Esophagus muscularis mucosa (tissue), 4 donors: ENCODE data around the gene ITGAD. TPM values are rescaled to one million over a fixed set of nuclear protein-coding genes. Genes with fewer than 3 reads are reported as not detected.
"Not testable (repeated sequence)": the region's sequence is repeated elsewhere in the genome, so short reads cannot be mapped to it uniquely, and the experiment has no call there.

Experiments
- DNase-seq: peaks from one replicate; pipeline ENCODE4 v3.0.0-alpha.2; 2017; ENCODE audit errors: extremely low spot score
- H3K27ac ChIP-seq, 4 donors: fragments of 200-600 bp; sonication (generic); replicated peaks in 1 of 4; 1 replicate in 3 of 4; 2 replicates in 1 of 4; pipeline ENCODE4 v1.5.1; 2016 to 2019; ENCODE audit warnings: mild to moderate bottlenecking in 1 of 4
- H3K27me3 ChIP-seq, 4 donors: fragments of 200-600 bp; sonication (generic); one replicate each; pipeline versions ENCODE4 v1.5.1 to v1.6.0; 2016 to 2019
- H3K36me3 ChIP-seq, 4 donors: fragments of 200-600 bp; sonication (generic); one replicate each; pipeline ENCODE4 v1.5.1; 2016 to 2019
- H3K4me1 ChIP-seq, 4 donors: fragments of 200-600 bp; sonication (generic); one replicate each; pipeline ENCODE4 v1.5.1; 2016 to 2019
- H3K4me3 ChIP-seq, 4 donors: fragments of 200-600 bp; sonication (generic); 1 replicate in 2 of 4; 2 replicates in 2 of 4; pipeline ENCODE4 v1.5.1; 2016 to 2019; ENCODE audit warnings: mild to moderate bottlenecking in 4 of 4, moderate library complexity in 1 of 4
- H3K9me3 ChIP-seq, 4 donors: fragments of 200-600 bp; sonication (generic); 1 replicate in 3 of 4; 2 replicates in 1 of 4; pipeline ENCODE4 v1.5.1; 2016 to 2019
- CTCF ChIP-seq, 3 experiments: fragments of 200-600 bp in 2 of 3; fragments of 450-650 bp in 1 of 3; sonication (generic) in 2 of 3; IDR thresholded peaks; one replicate each; pipeline ENCODE4 v1.5.1; 2017 to 2019; ENCODE audit warnings: antibody characterized with exemption in 3 of 3, mild to moderate bottlenecking in 2 of 3, moderate library complexity in 1 of 3
- EP300 ChIP-seq: sonication (generic); formaldehyde crosslinking; IDR thresholded peaks from one replicate; pipeline ENCODE4 v1.6.1; 2017; ENCODE audit warnings: antibody characterized with exemption
- POLR2A ChIP-seq: fragments of 450-650 bp; IDR thresholded peaks from one replicate; pipeline ENCODE4 v1.6.1; 2017; ENCODE audit warnings: antibody characterized with exemption, moderate library complexity, mild to moderate bottlenecking, low read depth
- POLR2AphosphoS5 ChIP-seq, 2 donors: sonication (generic); formaldehyde crosslinking; IDR thresholded peaks; one replicate each; pipeline ENCODE4 v1.6.1; 2017; ENCODE audit warnings: antibody characterized with exemption in 2 of 2
- WGBS: methylation state at CpG from one replicate; pipeline ENCODE4 v1.1.5; 2018; 5-methylcytosine and 5-hydroxymethylcytosine counted together
- intact Hi-C: fragments of 100-400 bp; cut with DNase I; formaldehyde crosslinking; loops from one replicate; pipeline ENCODE4 v1.15.1; 2023
- total RNA-seq, 4 donors: library from RNA; depleted of rRNA; stranded (reverse); fragments of >200 nt; gene quantifications; one replicate each; pipeline versions ENCODE4 v1.1.0 to v1.2.1, GENCODE V29; 2016

The ITGAD gene
- total RNA-seq, 4 donors from 2014 or later: 0.50 TPM; not detected in 3

DNA sequence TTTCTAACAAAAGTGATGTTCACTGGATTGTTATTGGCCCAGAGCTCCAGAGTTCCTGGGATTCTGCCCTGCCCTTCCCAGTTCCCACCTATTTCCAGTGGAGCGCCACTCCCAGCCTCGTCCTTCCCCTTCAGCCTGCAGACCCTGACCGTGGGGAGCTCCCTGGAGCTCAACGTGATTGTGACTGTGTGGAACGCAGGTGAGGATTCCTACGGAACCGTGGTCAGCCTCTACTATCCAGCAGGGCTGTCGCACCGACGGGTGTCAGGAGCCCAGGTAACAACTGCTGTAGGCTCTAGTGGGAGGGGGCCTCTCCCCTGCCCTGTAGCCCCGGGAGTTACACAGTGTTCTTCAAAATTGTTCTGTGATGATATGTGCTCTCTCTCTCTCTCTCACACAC is 23.2 kb downstream of the ITGAD start:
- WGBS: 82% methylated on average over 11 of the region's 11 CpGs
- no peak for TF ChIP-seq POLR2AphosphoS5 (IDR thresholded peaks at IDR 0.05)
- TF ChIP-seq CTCF (IDR thresholded peaks at IDR 0.05): no peak
- no peak for TF ChIP-seq POLR2A
- no peak for TF ChIP-seq EP300
- Histone ChIP-seq H3K4me1 (no peaks in the 10 kb centered on the region), H3K27me3 (peaks cover 0 to 24% (median 0%) of the 10 kb centered on the region in 4 donors), H3K4me3 (no peak overlapping the region), H3K9me3 (peaks cover 0 to 6% (median 0%) of the 10 kb centered on the region in 4 donors), H3K27ac (no peak overlapping the region), H3K36me3 (no peaks in the 10 kb centered on the region)
- no peak for DNase-seq
- intact Hi-C loops: no loop called here

GRCh38 chr16:31417036-31417435 is 23.9 kb downstream of the ITGAD start:
- H3K4me1 ChIP-seq, H3K9me3 ChIP-seq, H3K4me3 ChIP-seq, DNase-seq, H3K27ac ChIP-seq, H3K36me3 ChIP-seq, intact Hi-C loops: not testable (repeated sequence)
- 84% methylated on average over 2 of the region's 2 CpGs for WGBS
- H3K27me3 ChIP-seq: peaks cover 0 to 31% (median 0%) of the 10 kb centered on the region in 4 donors

GRCh38 chr16:31417916-31418315 is 24.8 kb downstream of the ITGAD start:
- no peak overlapping the region for H3K27ac ChIP-seq
- TF ChIP-seq EP300: no peak
- TF ChIP-seq POLR2AphosphoS5 (IDR thresholded peaks at IDR 0.05): no peak
- TF ChIP-seq POLR2A: no peak
- TF ChIP-seq CTCF (IDR thresholded peaks at IDR 0.05): no peak
- H3K4me3 ChIP-seq: no peak overlapping the region
- WGBS: 82% methylated on average over 5 of the region's 5 CpGs
- H3K27me3 ChIP-seq: peaks cover 0 to 31% (median 0%) of the 10 kb centered on the region in 4 donors
- no peaks in the 10 kb centered on the region for H3K36me3 ChIP-seq
- peaks cover 0 to 6% (median 0%) of the 10 kb centered on the region in 4 donors for H3K9me3 ChIP-seq
- H3K4me1 ChIP-seq: no peaks in the 10 kb centered on the region
- DNase-seq: no peak
- intact Hi-C loops: no loop called here

DNA sequence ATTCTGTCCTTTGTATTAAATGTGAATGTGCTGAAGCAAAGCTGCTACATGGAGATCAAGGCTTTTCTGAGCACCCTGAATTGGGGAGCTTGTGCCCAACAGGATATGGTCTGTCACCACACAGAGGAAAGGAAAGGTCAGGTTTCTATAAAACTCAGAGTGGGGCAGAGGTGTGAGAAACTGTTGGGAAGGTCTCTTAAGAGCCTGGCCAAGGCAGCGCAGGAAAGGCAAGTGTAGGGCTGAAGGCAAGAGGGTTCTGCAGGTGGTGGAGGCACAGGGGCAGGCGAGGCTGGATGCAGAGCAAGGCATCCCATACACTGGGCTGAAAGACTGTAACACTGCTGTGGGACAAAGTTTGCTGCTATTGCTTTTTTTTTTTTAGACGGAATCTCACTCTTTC is 26.9 kb downstream of the ITGAD start:
- intact Hi-C loops: no loop called here
- 73% methylated on average over 3 of the region's 3 CpGs for WGBS
- no peaks in the 10 kb centered on the region for H3K36me3 ChIP-seq
- no peak for DNase-seq
- H3K4me1 ChIP-seq: no peaks in the 10 kb centered on the region
- H3K27me3 ChIP-seq: peaks cover 0 to 24% (median 0%) of the 10 kb centered on the region in 4 donors
- no peak overlapping the region for H3K4me3 ChIP-seq
- TF ChIP-seq POLR2A (no peak), EP300 (no peak), POLR2AphosphoS5 (IDR thresholded peaks at IDR 0.05) (no peak), CTCF (IDR thresholded peaks at IDR 0.05) (no peak)
- no peak overlapping the region for H3K27ac ChIP-seq
- peaks cover 0 to 6% (median 0%) of the 10 kb centered on the region in 4 donors for H3K9me3 ChIP-seq

DNA sequence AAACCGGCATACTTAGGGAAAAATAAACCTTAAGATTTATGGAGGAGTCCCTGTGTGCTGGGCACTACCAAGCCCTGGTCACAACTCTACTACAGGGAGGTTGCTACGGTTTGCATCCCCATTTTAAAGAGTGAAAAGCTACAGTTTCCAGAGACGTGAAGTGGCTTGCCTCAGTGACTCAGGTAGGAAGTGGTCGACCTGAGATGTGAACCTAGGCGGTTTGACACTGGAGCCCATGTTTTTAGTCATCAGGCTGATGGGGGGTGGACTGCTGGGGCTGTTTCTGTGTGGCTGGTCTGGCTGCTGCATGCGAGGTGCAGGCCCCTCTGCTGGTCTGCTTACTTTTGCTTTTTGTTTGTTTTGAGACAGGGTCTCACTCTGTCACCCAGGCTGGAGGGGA is 28.5 kb downstream of the ITGAD start:
- H3K4me3 ChIP-seq: no peak overlapping the region
- peaks cover 0 to 21% (median 0%) of the 10 kb centered on the region in 4 donors for H3K27me3 ChIP-seq
- H3K36me3 ChIP-seq: no peaks in the 10 kb centered on the region
- intact Hi-C loops: no loop called here
- peaks cover 0 to 6% (median 0%) of the 10 kb centered on the region in 4 donors for H3K9me3 ChIP-seq
- no peak for DNase-seq
- H3K27ac ChIP-seq: no peak overlapping the region
- no peaks in the 10 kb centered on the region for H3K4me1 ChIP-seq
- no peak for TF ChIP-seq POLR2AphosphoS5 (IDR thresholded peaks at IDR 0.05)
- no peak for TF ChIP-seq EP300
- no peak for TF ChIP-seq POLR2A
- TF ChIP-seq CTCF (IDR thresholded peaks at IDR 0.05): no peak
- WGBS: 72% methylated on average over 6 of the region's 6 CpGs
